Astrocyte of the spinal cord (primary cell): ENCODE measurements around the gene C11orf97.
A peak's percentile ranks its signal among the peaks of the same experiment; 100 is the strongest.

ENCODE experiments used
- DNase-seq: peaks from one replicate; pipeline ENCODE4 v3.0.0; 2011; ENCODE audit warnings: low read depth, low spot score
- H3K4me3 ChIP-seq: 2 replicates; pipeline ENCODE4 v1.5.1; 2011; ENCODE audit warnings: low read depth, mild to moderate bottlenecking, low read length, moderate library complexity
- in situ Hi-C: cut with HindIII; loops from 2 replicates; pipeline ENCODE4 v1.10.0; 2017; ENCODE audit warnings: low sequenced_read_pairs
- TF ChIP-seq, protein P1 (sequence below): IDR thresholded peaks from 2 replicates; pipeline ENCODE4 v1.5.1; 2012; ENCODE audit warnings: low read depth, mild to moderate bottlenecking, low read length, inconsistent platforms

Gene C11orf97, protein sequence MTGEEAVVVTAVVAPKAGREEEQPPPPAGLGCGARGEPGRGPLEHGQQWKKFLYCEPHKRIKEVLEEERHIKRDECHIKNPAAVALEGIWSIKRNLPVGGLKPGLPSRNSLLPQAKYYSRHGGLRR

GRCh38 chr11:94511932-94512781 lies at the start of gene C11orf97:
TSS of gene C11orf97 (plus strand) at chr11:94512461. CDS start at chr11:94512529, 68 bp downstream.
- in situ Hi-C loops: no loop called here
- TF ChIP-seq, protein P1, sequence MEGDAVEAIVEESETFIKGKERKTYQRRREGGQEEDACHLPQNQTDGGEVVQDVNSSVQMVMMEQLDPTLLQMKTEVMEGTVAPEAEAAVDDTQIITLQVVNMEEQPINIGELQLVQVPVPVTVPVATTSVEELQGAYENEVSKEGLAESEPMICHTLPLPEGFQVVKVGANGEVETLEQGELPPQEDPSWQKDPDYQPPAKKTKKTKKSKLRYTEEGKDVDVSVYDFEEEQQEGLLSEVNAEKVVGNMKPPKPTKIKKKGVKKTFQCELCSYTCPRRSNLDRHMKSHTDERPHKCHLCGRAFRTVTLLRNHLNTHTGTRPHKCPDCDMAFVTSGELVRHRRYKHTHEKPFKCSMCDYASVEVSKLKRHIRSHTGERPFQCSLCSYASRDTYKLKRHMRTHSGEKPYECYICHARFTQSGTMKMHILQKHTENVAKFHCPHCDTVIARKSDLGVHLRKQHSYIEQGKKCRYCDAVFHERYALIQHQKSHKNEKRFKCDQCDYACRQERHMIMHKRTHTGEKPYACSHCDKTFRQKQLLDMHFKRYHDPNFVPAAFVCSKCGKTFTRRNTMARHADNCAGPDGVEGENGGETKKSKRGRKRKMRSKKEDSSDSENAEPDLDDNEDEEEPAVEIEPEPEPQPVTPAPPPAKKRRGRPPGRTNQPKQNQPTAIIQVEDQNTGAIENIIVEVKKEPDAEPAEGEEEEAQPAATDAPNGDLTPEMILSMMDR: no peak
- peak within 1 kb of the TSS; percentile 46 for H3K4me3 ChIP-seq
- DNase-seq: peak; percentile 30

- no peak overlapping the region for H3K4me3 ChIP-seq
- in situ Hi-C loops: no loop called here
- TF ChIP-seq, protein P1: no peak
- DNase-seq: no peak
These were observed 42.8 kb upstream of the C11orf97 start for GRCh38 chr11:94469416-94469815.

DNA sequence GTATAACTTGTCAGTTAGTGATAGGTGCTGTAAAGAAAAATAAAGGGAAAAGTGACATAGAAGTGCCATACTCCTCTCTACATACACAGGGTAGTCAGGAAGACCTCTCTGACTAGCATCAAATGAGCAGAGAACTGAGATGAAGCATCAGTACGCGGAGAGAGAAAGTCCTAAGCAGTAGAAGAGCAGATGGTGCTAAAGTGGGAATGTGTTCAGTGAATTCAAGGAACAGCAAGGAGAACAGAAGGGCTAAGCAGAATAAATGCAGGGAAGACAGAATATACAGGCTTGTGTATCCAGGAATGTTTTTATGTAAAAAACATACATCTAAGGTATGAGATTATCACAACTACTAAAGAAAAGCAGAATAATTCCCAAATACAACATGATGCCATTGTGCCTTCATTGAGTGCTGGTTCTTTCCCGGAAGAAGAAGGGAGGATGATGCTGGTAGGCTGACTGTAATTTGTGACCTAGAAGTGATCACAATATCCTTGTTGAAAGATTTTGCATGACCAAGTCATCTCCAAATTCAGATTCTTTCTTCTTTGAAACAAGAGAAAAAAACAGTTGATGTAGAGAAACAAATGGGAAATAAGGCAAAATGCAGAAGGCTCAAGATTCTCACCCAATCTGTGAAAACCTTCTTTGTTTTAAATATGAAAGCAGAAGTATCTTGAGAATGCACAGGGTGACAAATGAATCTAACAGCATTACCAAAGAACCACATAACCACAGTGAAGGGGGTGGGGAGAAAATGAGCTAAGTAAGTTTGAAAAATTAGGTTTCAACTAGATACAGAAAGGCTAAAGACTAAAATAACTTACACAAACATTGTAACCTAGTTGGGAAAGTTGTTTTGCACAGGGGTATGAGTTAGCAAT lies 39.1 kb upstream of the C11orf97 start:
- TF ChIP-seq, protein P1: no peak
- DNase-seq: peak; percentile 51
- in situ Hi-C loops: no loop called here
- H3K4me3 ChIP-seq: no peak overlapping the region

GRCh38 chr11:94477624-94478023 lies 34.6 kb upstream of the C11orf97 start:
- no peak overlapping the region for H3K4me3 ChIP-seq
- TF ChIP-seq, protein P1: no peak
- in situ Hi-C loops: no loop called here
- no peak for DNase-seq

GRCh38 chr11:94481342-94481741 lies 30.9 kb upstream of the C11orf97 start:
- no peak overlapping the region for H3K4me3 ChIP-seq
- in situ Hi-C loops: no loop called here
- no peak for DNase-seq
- TF ChIP-seq, protein P1: no peak

DNA sequence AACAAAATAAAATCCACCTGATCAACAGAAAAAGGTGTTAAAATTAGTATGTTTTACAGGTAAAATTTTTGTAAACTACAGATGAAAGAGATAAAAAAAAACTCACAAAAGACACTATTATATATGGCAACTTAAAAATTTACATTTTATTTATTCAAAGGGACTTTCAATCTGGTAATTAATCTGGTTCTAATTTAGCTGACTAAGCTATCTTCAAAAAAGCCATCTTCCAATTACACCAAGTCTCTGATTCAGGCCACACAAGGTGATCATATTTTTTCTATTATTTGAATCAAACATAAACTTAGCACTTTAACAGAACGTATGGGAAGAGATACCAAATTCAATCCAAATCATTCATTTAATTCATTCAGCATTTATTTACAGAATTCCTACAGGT lies 26.2 kb upstream of the C11orf97 start:
- TF ChIP-seq, protein P1: no peak
- in situ Hi-C loops: no loop called here
- H3K4me3 ChIP-seq: no peak overlapping the region
- no peak for DNase-seq
